Kidney glomerular epithelial cell (primary cell): ENCODE data around the gene ATOH7.
"Not testable (repeated sequence)": the region's sequence is repeated elsewhere in the genome, so short reads cannot be mapped to it uniquely, and the experiment has no call there.

Experiments used
- DNase-seq: peaks from one replicate; lab custom pipeline; 2025; lab: John Stamatoyannopoulos, UW

ATOH7 gene

DNA sequence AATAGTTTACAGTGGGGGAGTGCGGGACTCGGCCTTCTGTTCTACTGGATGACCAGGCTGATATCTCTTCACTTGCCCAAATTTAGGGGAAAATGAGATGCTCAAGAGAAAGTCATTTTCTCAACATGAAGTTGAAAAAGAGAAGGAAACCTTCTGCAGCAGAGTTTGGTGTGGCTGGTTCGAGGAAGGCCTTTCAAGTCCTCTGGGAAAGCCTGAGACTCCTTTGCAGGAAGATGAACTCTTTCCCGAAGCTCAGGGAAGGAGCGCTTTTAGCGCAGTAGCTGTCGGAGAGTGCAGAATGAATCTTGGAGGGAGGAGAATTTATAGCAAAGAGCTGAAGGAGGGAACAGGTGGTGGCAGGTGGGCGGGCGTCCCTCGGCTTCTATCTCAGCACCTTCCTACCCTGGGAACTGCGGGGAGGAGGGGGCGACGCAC is at the start of gene ATOH7:
Gene ATOH7, minus strand, starts transcription at position 297 of the 435 bp plus-strand sequence. CDS start 436 bp downstream, outside the sequence.
- DNase-seq: no peak

DNA sequence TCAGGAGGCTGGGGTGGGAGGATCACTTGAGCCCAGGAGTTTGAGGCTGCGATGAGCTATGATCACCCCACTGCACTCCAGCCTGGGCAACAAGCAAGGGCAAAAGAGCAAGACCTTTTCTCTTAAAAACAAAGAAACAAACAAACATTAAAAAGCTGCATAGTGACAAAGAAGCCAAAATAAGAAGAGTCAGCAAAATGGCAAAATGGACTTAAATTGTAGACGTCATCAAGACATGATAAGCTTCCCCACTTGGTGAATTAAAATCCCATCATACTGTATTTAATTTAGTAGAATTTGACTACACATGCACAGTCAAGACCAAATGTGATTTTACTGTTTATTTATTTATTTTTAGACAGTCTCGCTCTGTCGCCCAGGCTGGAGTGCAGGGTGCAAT is 48.8 kb upstream of the ATOH7 start:
- DNase-seq: no peak

DNA sequence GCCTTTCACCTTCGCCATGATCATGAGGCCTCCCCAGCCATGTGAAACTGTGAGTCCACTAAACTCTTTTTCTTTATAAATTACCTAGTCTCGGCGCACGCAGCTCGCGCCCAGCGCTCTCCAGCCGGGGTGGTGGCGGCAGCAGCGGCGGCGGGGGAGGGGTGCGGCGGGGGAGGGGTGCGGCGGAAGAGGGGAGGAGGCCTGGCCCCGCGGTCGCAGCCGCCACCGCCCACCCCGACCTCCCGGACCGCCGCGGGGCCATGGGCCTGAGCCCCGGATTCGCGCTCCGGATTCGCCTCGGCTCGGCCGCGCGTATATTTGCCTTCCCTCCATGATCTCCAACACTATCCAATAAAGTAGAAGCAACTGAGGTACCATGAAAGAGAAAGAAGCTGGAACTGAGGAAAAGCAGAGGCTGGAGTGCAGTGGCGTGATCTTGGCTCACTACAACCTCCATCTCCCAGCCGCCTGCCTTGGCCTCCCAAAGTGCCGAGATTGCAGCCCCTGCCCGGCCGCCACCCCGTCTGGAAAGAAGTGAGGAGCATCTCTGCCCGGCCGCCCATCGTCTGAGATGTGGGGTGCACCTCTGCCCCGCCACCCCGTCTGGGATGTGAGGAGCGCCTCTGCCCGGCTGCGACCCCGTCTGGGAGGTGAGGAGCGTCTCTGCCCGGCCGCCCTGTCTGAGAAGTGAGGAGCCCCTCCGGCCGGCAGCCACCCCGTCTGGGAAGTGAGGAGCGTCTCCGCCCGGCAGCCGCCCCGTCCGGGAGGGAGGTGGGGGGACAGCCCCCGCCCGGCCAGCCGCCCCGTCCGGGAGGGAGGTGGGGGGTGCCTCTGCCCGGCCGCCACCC is 47.2 kb upstream of the ATOH7 start:
- not testable (repeated sequence) for DNase-seq

DNA sequence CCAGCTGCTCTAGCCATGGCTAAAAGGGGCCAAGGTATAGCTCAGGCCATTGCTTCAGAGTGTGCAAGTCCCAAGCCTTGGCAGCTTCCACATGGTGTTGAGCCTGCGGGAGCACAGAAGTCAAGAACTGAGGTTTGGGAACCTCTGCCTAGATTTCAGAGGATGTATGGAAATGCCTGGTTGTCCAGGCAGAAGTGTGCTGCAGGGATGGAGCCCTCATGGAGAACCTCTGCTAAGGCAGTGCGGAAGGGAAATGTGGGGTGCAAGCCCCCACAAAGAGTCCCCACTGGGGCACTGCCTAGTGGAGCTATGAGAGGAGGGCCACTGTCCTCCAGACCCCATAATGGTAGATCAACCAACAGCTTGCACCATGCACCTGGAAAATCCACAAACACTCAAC is 45.9 kb upstream of the ATOH7 start:
- not testable (repeated sequence) for DNase-seq

DNA sequence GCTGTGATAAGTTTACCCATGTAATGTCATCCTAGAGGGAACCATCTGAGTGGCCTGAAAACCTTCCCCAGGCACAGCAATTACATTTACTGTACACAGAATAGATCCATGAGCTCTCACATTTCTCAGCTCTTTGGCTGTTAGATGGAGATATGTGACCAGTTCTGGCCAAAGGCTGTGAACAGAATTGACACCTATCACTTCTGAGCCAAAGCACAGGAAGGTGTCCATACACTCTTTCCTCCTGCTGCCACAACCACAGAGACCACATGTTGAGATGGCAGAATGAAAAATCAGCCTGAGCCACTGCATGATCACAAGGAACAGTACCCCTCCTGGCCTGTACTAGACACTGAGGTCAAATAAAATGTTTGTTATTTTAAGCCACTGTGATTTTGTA is 44.3 kb upstream of the ATOH7 start:
- no peak for DNase-seq

DNA sequence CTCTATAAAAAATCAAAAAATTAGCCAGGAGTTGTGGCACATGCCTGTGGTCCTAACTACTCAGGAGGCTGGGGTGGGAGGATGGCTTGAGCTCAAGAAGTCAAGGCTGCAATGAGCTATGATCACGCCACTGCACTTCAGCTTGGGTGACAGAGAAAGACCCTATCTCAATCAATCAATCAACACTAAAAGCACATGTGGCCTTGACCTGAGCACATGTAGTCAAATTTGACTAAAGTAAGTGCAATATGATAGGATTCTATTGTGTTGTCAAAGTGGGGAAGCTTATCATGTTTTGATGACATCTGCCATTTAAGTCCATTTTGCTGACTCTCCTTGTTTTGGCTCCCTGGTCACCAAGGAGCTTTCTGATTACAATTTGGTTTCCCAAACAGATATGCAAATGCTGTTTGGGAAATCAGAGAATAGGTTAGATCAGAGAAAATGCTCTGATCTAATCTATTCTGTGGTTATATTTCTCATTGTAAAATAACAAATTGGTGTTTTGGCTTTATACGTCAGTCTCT is 43.8 kb upstream of the ATOH7 start:
- DNase-seq: no peak

DNA sequence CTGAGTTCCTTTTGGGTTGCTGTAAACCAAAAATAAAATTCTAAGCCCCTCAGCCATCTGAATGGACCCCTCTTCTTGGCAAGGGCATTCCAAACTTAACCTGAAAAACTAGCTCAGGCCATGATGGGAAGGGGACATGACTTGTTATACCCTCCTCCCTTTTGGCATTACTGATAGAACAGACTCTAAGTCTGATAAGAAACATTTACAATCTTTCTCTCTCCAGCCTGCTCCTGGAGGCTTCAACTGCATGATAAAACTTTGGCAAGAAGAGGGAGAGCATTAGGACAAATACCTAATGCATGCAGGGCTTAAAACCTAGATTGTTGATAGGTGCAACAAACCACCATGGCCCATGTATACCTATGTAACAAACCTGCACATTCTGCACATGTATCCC is 40.9 kb upstream of the ATOH7 start:
- DNase-seq: no peak

DNA sequence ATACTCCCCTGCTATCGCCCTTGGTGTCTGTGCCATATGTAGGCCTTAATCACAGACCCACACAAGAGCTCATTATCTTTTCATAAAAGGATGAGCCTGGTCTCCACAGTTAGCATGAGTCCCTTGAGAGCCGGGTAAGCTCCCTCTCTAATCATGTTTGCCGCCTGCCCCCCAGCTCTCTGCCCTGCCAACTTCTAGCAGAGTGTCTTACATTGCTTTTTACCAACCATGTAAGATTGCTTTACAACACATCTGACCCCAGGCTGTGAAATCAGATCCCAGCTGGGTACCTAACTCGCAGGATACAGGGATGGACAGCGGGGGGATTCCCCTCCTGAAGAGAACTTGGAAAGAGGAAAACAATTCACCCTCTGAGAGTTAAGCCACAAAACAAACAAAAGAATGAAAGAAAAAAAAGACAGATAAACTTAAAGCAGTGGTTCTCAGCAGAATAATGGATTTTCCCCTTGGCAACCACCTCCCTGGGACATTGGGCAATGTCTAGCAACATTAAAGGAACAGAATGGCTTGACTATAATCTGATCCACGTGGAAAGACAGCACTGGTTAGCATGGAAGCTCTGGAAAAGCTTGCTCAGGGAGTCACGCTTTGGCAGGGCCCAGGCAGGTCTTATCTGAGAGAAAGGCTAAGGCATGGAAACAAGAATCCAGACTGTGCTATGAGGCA is 39.4 kb upstream of the ATOH7 start:
- DNase-seq: no peak

DNA sequence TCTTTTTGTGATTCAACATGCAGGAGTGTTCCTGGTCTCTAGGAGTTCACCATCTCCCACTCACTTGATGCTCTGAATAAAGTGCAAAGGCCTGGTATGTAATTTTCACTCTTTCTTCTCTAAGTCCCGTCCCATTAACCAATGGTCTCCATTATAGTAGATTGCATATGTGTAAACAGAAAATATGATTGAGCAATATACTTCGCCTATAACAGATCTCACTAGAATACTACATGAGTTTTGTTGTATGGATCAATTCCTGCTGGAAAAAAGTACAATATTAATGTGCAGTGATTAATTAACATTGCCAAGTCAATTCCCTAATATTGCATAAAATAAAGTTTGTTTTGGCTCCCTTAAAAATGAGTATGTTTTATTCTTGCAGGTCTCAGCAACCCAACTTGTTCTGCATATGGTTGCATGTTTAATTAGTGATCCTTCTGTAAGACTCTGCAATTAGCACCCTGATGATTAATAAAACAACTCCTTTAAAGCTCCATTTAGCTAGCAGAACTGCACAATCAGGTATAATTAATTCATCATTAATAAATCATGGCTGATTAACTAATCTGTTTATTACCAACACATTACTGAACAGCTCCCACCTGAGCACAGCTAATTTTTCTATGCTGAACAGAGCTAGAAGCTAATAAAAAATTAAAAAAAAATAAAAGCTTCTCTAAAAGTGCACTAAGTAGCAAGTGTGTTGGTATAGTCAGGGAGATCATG is 37.8 kb upstream of the ATOH7 start:
- DNase-seq: no peak

DNA sequence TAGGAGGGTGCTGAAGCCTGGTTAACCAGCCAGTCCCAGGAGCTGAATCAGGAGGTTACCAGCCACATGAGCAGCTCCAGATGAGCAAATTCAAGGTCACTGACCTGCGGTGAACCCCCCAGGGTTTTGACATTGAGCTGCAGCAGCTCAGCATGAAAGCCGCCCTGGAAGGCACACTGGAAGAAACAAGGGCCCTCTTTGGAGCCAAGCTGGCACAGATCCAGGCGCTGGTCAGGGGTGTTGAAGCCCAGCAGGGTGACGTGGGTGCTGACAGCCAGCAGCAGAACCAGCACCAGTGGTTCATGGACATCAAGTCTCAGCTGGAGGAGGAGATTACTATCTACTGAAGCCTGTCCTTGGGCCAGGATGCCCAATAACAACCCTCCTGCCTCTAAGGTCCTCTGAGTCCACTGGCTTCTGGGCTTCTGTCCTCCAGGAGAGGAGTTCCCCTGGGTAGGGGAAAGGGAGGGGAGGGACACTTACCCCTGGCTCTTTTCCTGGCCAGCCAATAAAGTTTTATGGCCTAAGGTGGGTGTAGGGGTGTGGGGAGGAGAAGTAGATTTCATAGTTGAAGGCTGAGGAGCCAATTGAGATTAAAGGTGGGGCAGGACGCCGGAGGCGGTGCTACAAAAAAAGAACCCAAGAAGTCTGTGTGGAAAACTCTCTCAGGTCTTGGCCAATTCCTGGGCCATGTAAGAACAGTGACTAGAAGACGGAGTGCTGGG is 29.4 kb upstream of the ATOH7 start:
- no peak for DNase-seq

DNA sequence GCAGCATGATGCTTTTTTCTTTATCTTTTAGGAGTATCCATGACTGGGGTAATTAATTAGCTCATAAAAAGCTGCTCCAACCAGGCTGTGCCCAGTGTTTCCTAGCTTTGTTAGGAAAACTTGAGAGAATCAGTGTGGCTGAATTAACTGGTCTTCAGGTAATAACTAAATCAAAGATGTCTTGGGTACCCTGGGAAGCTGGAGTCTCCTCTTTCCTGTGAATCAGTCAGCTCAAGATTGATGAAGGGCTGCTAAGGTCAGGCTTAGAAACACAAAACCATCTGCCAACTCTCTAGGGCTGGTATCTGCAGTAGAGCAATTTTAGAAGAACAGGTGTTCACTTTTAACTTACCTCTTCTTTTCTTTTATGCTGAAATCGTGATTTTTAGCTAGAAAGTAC is 21.4 kb upstream of the ATOH7 start:
- no peak for DNase-seq

DNA sequence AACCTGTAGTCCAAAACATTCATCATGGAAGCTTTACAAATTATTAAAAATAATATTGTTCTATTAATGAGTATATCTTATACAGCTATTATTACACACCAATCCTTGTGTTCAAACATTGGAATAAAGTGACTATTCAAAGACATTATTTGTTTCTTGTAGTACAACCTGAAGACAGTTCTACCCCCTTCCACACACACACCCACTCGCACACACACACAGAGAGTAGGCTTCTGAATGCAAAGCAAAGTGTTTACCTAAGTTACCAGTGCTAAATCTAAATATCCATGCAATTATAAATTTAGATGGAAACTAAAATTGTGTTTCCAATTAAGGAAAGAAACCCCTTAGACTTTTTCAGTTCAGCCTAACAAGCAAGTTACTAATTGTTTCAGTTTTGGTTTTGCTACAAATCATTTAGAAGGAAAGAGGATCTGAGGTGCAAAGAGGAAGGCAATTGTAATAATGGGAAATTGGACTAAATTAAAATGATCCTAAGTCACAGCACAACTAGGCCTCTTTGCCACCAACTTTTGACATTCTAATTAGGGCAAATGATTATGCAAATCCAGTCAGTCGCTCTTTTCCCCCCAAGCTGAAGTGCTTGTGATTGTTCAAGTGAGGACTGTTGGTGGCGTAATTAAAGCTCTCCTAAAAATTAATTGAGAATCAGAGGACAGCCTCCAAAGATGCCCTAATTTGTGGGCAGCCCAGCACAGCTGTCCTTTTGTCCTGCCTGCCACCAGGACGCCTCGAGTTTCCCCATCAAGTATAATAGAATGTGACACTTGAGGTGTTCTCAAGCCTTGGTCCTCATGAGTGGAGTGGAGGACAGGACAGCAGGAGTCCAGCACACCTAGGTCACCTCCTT is 19.9 kb upstream of the ATOH7 start:
- DNase-seq: no peak

DNA sequence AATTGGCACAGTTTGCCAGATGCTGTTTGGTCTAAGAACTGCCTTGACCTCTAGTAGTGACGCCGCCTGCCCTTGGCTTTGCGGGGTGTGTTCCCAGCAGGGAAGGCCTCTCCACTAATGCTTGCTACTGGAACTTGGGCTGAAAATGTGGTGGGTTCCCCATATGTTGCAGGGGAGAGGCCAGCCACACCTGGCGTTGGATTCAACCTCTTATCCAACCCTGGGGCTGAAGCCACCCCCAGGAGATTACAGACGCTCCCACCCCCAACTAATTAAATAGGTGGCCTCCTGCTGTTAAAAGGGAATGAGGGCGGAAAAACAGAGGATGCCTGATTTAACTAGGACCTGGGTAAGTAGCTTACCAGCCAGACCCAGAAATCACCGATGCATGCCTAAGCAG is 19.2 kb upstream of the ATOH7 start:
- no peak for DNase-seq

DNA sequence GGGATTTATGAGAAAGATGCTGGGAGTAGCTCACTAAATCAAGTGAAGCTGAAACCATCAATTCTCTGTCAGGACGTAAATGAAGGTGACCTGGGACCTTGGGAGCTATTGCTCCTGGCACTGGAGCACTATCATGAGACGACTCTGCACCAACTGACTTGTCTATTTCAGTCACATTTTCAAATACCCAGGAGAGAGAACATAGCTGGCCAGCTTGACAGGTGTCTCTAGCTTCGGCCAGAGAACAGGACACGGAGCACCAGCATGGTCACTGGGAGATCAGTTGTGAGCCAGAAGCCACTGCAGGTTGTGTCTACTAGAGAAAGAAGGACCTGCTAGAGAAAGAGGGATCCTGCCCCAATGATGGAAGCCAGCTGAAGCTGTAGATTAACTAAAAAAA is 17.4 kb upstream of the ATOH7 start:
- DNase-seq: no peak

DNA sequence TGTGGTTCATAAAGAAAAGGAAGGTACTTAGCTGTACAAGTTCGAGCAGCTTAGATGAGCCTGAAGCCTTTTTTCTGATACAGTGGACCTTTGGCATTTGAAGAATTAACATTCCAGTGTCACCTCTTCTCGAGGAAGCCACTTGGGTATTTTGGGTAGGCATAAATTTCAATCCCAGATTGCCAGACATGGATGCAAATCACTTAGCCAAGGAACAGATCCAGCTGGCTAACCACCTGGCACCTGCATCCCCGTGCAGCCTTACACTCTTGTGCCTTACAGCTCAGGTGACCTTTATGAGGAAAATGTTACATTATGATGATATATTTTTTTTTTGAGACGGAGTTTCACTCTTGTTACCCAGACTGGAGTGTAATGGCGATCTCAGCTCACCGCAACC is 16.0 kb upstream of the ATOH7 start:
- DNase-seq: no peak

DNA sequence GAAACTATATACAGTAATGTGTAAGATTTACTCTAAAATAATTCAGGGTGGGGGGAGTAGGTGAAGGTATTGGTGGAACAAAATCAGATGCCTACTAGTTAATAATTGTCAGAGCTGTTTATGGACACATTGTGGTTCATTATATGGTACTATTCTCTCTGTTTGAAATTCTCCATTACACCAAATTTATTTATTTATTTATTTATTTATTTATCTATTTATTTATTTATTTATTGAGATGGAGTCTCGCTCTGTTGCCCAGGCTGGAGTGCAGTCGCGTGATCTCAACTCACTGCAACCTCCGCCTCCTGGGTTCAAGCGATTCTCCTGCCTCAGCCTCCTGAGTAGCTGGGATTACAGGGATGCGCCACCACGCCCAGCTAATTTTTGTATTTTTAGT is 14.5 kb upstream of the ATOH7 start:
- DNase-seq: not testable (repeated sequence)

DNA sequence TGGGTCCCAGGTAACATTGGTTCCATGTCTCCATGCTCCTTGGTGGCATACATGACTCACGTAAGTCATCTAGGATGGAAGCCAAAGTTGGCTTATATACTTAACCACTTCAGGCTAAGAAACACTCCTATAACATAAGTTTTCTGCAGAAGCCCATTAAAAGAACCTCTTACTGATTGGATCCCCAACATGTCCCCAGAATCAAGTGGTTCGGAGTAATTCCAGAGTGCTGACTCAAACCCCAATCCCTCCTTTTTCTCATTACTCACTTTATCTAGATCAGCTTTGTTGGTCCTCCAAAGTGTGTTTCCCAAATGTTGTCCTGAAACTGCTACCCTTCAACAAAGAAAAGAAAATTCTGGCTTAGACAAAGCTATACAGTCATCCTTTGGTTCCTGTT is 10.1 kb upstream of the ATOH7 start:
- DNase-seq: no peak

DNA sequence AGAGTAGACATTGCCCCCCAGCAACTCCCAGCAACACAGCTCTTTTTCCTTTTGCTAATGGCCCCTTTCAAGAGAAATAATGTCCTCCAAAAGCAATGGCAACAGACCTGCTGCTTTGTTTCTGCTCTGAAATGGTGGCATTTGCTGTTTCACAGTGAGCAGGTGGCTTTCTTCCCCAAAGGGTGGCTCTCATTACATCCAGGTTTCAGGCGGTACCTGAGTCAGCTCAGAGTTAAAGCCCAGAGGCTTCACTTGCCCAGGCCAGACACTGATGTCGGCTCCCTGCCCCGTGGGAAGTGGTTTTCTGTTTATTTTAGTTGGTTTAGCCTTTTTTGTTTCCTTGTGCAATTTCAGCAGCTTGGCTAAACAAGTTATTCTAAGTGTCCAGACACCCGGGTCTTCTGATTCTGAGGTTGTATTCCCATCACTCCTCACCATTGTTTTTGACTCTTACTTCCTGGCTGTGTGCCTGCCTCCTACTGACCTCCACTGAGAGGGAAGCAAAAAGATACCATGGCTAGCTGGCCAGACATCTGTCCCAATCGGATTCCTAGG is 7.8 kb upstream of the ATOH7 start:
- DNase-seq: no peak

DNA sequence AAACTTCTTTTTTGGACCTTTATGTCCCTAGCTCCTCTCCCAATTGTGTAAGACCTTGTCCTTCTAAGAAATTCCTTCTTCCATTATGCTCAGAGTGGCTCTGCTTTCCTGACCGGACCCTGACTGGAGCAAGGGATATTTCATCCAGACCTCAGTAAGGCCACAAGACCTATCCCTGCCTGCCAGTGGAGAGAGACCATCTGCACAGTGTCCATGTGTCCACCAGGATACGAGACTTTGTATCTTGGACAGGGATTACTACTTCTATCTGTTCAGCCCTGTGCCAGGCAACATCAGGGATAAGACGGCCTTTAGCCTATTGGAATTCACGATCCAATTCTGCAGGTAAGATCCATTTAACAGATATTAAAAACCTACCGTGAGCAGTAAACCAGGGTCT is 7.2 kb upstream of the ATOH7 start:
- no peak for DNase-seq

DNA sequence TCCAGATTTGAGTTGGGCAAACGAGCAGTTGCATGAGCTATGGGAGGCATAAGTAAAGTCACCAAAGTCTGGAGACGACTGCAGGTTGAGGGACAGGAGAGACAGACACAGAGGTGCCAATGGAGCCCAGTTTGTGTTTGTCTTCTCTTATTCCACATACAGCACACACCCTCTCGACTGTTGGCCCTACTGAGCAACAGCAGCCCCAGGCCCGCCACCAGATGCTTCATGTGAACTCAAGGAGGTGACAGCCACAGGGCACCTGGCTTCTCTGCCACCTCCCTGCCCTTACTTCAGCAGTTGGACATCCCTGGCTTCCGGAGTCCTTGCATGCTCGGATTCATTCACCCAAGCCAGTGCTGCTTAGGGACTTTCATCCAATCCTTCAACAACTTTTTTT is 6.5 kb upstream of the ATOH7 start:
- no peak for DNase-seq

DNA sequence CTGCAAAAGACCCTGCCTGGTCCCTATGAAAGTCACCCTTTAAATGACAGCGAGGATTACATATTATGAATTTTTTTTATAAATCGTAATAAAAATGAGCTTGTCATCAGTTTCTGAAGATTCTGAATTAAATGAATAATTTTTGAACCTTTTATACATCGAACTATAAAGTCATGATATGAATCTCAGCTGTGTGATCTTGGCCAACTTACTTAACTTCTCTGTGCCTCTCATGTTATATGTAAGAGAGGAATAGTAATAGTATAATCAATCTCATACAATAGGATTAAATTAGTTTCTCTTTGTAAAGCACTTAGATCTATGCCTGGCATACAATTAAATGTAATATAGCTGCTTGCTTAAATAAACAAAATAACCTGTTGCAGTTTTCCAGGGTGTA is 5.3 kb upstream of the ATOH7 start:
- DNase-seq: no peak
